ENCODE data around the gene GGCT. TPM values are rescaled to one million over a fixed set of nuclear protein-coding genes. Genes with fewer than 3 reads are reported as not detected.
A peak's percentile ranks its signal among the peaks of the same experiment; 100 is the strongest.

The GGCT gene
- total and polyA plus RNA-seq, 3 experiments from 2014 or later = 25.1 to 73.1 (median 69.3) TPM

DNA sequence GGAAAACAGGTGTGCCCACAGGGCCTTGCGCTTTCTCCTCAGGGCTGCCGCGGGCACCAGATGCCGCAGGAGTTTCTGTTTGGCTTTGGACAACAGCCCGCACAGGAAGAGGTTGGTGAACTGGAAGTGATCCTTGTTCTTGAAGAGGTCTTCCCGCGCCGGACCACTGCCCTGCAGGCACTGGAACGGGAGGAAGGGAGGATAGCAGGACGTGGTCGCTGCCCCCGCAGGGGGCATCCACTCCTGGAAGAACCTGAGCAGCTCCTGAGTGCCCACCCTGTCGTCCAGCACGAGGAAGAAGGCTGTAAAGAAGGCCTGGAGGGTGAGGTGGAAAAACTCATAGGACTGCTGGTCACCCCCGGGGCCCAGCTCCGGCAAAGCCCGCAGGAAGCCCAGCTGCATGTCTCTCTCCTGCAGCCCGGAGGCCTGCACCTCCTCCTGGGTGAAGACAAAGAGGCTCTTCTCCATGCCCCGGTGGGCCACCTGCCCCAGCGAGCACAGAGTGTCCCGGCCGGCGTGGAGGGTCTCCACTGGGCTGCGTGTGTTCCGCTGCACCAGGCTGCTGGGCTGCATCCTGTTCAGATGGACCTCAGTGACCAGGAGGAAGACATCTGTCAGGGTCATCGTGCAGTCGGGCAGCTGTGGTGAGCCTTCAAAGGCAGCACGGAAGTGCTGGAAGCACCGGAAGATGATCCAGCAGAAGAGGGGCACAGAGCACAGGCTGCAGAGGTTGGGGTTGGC is 52.9 kb downstream of the GGCT start:
- H3K27ac Mint-ChIP-seq = peak overlapping the region in 1 of 8 donors; percentile 32
- peaks cover 4 to 90% (median 17%) of the 10 kb centered on the region in 3 donors for H3K36me3 Mint-ChIP-seq
- H3K4me1 ChIP-seq (ENCODE audit: insufficient read depth, low read length) = no peaks in the 10 kb centered on the region
- H3K9me3 ChIP-seq (ENCODE audit: low read length) = no peaks in the 10 kb centered on the region
- ChIA-PET CTCF (no interaction called here), POLR2A (no interaction called here)
- no peaks in the 10 kb centered on the region for H3K9me3 Mint-ChIP-seq
- H3K27me3 ChIP-seq (ENCODE audit: insufficient read depth, low read length, poor library complexity, severe bottlenecking) = no peaks in the 10 kb centered on the region
- no peak overlapping the region for H3K4me3 ChIP-seq (ENCODE audit: low read length)
- peaks cover 0 to 2% (median 0%) of the 10 kb centered on the region in 3 donors for H3K4me1 Mint-ChIP-seq
- DNase-seq = no peak
- peaks cover 14% of the 10 kb centered on the region for H3K36me3 ChIP-seq (ENCODE audit: insufficient read depth, low read length)
- no peak overlapping the region for H3K27ac ChIP-seq (ENCODE audit: low read depth, low read length)
- no peaks in the 10 kb centered on the region for H3K27me3 Mint-ChIP-seq
- no peak overlapping the region for H3K4me3 Mint-ChIP-seq

DNA sequence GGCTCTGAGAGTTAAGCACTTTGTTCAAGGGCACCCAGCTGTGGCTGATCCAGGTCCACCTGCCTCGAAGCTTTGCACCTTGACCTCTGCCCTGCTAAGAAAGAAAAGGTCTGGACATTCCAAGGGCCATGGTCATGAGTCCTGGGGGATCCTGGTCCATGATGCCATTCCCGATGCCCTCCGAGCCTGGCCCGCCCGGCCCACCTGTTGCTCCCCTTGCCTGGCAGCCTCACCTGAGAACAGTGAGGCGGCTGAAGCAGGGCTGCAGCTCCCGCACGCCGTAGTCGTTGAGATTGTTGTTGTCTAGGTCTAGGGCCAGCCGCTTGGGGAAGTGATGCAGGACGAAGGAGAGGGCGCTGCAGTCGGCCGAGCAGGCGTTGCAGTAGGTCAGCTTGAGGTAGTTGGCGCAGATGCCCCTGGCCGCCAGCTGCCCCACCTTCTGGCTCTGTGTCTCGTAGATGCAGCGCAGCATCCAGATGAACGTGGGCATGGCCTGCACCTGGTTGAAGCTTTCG is 53.6 kb downstream of the GGCT start:
- peaks cover 6 to 88% (median 16%) of the 10 kb centered on the region in 3 donors for H3K36me3 Mint-ChIP-seq
- Histone ChIP-seq H3K27ac (ENCODE audit: low read depth, low read length) (no peak overlapping the region), H3K4me1 (ENCODE audit: insufficient read depth, low read length) (no peaks in the 10 kb centered on the region), H3K9me3 (ENCODE audit: low read length) (no peaks in the 10 kb centered on the region), H3K27me3 (ENCODE audit: insufficient read depth, low read length, poor library complexity, severe bottlenecking) (no peaks in the 10 kb centered on the region), H3K36me3 (ENCODE audit: insufficient read depth, low read length) (peaks cover 9% of the 10 kb centered on the region), H3K4me3 (ENCODE audit: low read length) (no peak overlapping the region)
- H3K4me3 Mint-ChIP-seq = no peak overlapping the region
- ChIA-PET CTCF (no interaction called here), POLR2A (no interaction called here)
- H3K27me3 Mint-ChIP-seq = no peaks in the 10 kb centered on the region
- peak overlapping the region in 1 of 8 donors; percentile 32 for H3K27ac Mint-ChIP-seq
- peaks cover 0 to 8% (median 1%) of the 10 kb centered on the region in 3 donors for H3K4me1 Mint-ChIP-seq
- H3K9me3 Mint-ChIP-seq = no peaks in the 10 kb centered on the region
- DNase-seq = no peak

DNA sequence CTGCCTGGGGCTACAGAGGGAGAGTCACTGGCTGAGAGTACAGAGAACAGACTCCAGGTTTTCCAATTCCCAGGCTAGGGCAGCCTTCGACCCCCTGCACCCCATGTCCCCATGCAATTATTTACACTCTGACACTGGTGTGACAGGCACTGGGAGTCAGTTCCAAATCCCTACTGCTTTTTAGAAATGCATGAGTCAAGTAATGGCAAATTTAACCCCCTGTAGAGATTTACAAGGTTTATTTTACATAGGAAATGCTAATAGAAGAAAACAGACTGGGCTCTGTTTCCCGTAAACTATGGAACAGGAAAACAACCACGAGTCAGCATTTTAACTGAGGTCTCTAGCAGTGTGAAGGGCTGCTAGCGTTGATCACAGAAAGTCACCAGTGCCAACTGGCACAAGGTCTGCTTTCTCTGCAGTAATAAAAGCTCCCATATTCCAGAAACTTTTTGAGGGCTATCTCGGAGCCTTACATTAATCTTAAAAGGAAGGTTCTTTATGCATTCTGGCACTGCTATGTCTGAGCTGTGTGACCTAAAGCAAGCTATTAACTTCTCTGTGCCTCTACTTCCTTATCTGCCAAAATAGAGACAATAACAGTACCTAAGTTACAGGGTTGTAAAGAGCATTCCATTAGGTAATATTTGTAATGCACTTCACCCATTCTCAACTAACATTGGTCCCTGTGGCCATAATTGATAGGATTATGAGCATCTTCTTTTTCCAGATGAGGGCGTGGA is 54.2 kb downstream of the GGCT start:
- Mint-ChIP-seq H3K4me3 (no peak overlapping the region), H3K4me1 (peaks cover 2 to 11% (median 6%) of the 10 kb centered on the region in 3 donors), H3K27me3 (no peaks in the 10 kb centered on the region), H3K9me3 (no peaks in the 10 kb centered on the region), H3K27ac (no peak overlapping the region), H3K36me3 (peaks cover 10 to 87% (median 15%) of the 10 kb centered on the region in 3 donors)
- no peak for DNase-seq
- no peaks in the 10 kb centered on the region for H3K9me3 ChIP-seq (ENCODE audit: low read length)
- ChIA-PET CTCF (no interaction called here), POLR2A (no interaction called here)
- H3K27ac ChIP-seq (ENCODE audit: low read depth, low read length) = no peak overlapping the region
- no peaks in the 10 kb centered on the region for H3K27me3 ChIP-seq (ENCODE audit: insufficient read depth, low read length, poor library complexity, severe bottlenecking)
- H3K4me1 ChIP-seq (ENCODE audit: insufficient read depth, low read length) = no peaks in the 10 kb centered on the region
- H3K4me3 ChIP-seq (ENCODE audit: low read length) = no peak overlapping the region
- H3K36me3 ChIP-seq (ENCODE audit: insufficient read depth, low read length) = peaks cover 8% of the 10 kb centered on the region

DNA sequence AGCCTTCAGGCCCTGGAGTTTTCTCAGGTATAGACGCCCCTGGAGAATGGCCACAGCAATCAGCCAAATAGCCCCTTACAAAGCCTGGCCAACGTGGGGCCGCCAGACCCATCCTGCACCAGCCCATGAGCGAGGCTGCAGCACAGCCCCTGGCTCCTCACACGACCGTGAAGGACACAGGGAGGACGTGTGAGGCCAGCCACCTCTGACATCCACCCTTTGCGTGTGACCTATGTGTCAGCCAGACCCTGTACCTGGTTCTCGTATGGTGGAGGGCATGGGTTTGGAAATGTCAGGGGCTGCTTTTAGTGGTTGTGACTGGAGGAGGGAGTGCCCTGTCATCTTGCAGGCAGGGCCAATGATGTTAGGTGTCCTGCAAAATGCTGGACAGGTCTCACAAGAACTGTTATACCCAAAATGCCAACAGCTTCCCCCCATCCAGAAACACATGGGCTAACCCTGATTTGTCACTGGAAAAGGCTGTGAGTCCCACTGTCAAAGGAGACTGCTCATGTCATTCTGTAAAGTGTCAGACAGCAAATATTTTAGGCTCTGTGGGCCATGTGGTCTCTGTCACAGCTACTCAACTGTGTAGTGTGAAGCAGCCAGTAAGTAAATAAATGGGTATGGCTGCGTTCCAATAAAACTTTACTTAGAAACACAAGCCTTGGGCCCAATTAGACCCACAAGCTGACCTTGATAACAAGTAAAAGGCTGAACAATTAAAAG is 56.0 kb downstream of the GGCT start:
- Mint-ChIP-seq H3K4me3 (no peak overlapping the region), H3K36me3 (peaks cover 7 to 70% (median 13%) of the 10 kb centered on the region in 3 donors), H3K4me1 (peaks cover 2 to 11% (median 6%) of the 10 kb centered on the region in 3 donors), H3K9me3 (no peaks in the 10 kb centered on the region), H3K27ac (peak overlapping the region in 1 of 8 donors; percentile 62), H3K27me3 (no peaks in the 10 kb centered on the region)
- Histone ChIP-seq H3K27me3 (ENCODE audit: insufficient read depth, low read length, poor library complexity, severe bottlenecking) (no peaks in the 10 kb centered on the region), H3K4me1 (ENCODE audit: insufficient read depth, low read length) (no peaks in the 10 kb centered on the region), H3K9me3 (ENCODE audit: low read length) (no peaks in the 10 kb centered on the region), H3K36me3 (ENCODE audit: insufficient read depth, low read length) (peaks cover 1% of the 10 kb centered on the region), H3K27ac (ENCODE audit: low read depth, low read length) (no peak overlapping the region), H3K4me3 (ENCODE audit: low read length) (no peak overlapping the region)
- no peak for DNase-seq
- CTCF ChIA-PET = interaction anchor here (0.8 kb wide), 1 partner anchor 10 kb away, joined by 4 read pairs; no protein-coding TSS in a partner anchor
- POLR2A ChIA-PET = no interaction called here

DNA sequence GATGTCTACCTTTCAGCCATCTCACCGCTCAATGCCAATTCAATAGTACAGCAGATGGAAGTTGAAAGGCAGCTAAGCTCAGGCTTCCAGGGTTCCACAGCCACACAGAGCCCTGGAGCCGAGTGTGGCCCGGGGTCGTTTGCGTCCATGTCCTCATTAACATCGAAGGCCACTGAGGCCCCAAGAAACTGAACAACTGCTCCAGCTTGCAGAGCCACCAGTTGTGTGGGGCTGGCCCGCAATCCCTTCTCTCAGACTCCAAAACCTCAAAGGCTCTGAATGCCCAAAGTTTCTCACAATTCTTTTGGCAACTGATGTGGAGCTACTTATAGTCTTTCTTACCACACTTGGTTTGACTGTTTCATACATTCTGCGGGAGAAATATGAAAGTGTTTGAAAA is 57.2 kb downstream of the GGCT start:
- ChIA-PET CTCF (no interaction called here), POLR2A (no interaction called here)
- no peak for DNase-seq
- peak overlapping the region in 1 of 8 donors; percentile 41 for H3K27ac Mint-ChIP-seq
- H3K4me3 ChIP-seq (ENCODE audit: low read length) = no peak overlapping the region
- peaks cover 6 to 58% (median 11%) of the 10 kb centered on the region in 3 donors for H3K36me3 Mint-ChIP-seq
- no peak overlapping the region for H3K4me3 Mint-ChIP-seq
- peaks cover 2 to 11% (median 6%) of the 10 kb centered on the region in 3 donors for H3K4me1 Mint-ChIP-seq
- H3K27ac ChIP-seq (ENCODE audit: low read depth, low read length) = no peak overlapping the region
- no peaks in the 10 kb centered on the region for H3K4me1 ChIP-seq (ENCODE audit: insufficient read depth, low read length)
- H3K36me3 ChIP-seq (ENCODE audit: insufficient read depth, low read length) = no peaks in the 10 kb centered on the region
- no peaks in the 10 kb centered on the region for H3K27me3 Mint-ChIP-seq
- H3K9me3 ChIP-seq (ENCODE audit: low read length) = no peaks in the 10 kb centered on the region
- no peaks in the 10 kb centered on the region for H3K27me3 ChIP-seq (ENCODE audit: insufficient read depth, low read length, poor library complexity, severe bottlenecking)
- H3K9me3 Mint-ChIP-seq = no peaks in the 10 kb centered on the region

Other genes starting within 250 kb of the GGCT start
- gene ZNRF2, start 220.2 kb downstream of the GGCT start, total RNA-seq = 10 to 100 TPM; 12.4 to 13.6 TPM
- 4.2 TPM for gene ZNRF2, start 220.2 kb downstream of the GGCT start, polyA plus RNA-seq
- 1 to 10 TPM; 8.4 to 8.8 TPM for gene NOD1, start 26.0 kb downstream of the GGCT start, total RNA-seq
- 8.8 TPM for gene NOD1, start 26.0 kb downstream of the GGCT start, polyA plus RNA-seq
- 100 to 1,000 TPM; 311 to 329 TPM for gene GARS1, start 90.0 kb upstream of the GGCT start, total RNA-seq
- gene GARS1, start 90.0 kb upstream of the GGCT start, polyA plus RNA-seq = 92.0 TPM
- not detected for gene CRHR2, start 177.6 kb upstream of the GGCT start, total RNA-seq
- not detected for gene CRHR2, start 177.6 kb upstream of the GGCT start, polyA plus RNA-seq
- under 1 TPM in 1 of 2 experiments, not detected in 1; 0.18 TPM for gene INMT, start 247.3 kb upstream of the GGCT start, total RNA-seq
- 0.08 TPM for gene INMT, start 247.3 kb upstream of the GGCT start, polyA plus RNA-seq